GM18511 (cell line): ENCODE measurements around the gene WFDC2.

Source experiments
- ATAC-seq: cut with Tn5 transposase; IDR thresholded peaks from one replicate; pipeline ENCODE4 v1.9.1; 2021; ENCODE audit warnings: mild to moderate bottlenecking, moderate library complexity; ENCODE audit not compliant: unreplicated experiment

Gene WFDC2

GRCh38 chr20:45489083-45489531 lies 19.6 kb downstream of the WFDC2 start:
- ATAC-seq: no peak

GRCh38 chr20:45495501-45495941 lies 26.0 kb downstream of the WFDC2 start:
- no peak for ATAC-seq

DNA sequence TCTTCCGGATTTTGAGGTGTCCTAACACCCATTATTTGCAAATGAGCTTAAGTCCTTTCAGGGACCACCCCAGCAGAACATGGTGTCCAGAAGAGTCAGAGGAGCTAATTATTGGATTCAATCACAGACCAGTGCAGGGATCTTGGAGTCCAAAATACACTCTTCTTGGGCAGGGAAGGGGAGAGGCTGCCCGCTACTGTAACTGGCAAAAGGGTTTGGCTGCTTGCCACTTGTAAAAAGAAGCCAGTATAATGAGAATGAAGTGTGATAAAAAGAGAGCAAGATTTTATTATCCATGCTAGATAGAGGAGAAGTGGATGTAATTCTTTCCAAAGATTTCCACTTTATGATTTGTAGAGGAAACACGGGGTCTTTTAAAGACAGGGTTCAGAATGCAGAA lies 26.6 kb downstream of the WFDC2 start:
- no peak for ATAC-seq

- ATAC-seq: no peak
These were observed 28.5 kb downstream of the WFDC2 start for GRCh38 chr20:45497971-45498494.

DNA sequence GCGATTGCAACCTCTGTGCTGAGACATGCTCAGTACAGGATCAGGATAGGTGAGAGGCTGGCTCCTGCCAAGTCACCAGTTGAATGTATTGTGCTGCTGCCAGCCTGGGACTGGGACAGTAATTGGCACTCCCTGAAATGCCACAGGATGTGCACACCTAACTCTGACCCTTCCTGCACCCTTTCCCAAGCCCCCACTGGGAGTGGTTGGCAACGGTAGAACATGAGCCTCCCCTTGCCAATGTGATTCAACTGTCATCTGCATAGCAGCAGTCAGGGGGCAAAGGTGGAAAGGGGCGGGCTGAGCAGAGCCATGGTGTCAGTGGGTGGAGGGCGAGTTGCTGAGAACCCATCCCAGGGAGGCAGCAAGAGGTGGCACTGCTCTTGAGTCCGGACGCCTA lies 30.5 kb downstream of the WFDC2 start:
- no peak for ATAC-seq

DNA sequence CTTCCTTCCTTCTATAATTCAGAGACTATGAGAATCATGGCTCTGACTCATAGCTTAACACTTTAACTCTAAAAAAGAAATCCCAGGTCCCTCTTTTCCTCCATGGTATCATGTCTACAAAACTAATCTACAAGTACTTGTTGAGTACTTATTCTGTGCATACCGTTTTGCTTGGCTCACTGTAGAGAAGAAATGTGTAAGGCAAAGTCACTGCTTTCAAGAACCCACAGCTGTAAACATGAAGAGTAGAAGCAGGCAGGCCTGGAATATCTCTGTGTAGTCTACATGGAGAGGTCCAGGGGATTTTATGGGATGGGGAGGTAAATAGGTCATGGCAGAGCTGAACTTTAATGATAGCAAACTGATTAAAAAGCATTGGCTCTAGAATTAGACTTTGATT lies 32.0 kb downstream of the WFDC2 start:
- no peak for ATAC-seq

DNA sequence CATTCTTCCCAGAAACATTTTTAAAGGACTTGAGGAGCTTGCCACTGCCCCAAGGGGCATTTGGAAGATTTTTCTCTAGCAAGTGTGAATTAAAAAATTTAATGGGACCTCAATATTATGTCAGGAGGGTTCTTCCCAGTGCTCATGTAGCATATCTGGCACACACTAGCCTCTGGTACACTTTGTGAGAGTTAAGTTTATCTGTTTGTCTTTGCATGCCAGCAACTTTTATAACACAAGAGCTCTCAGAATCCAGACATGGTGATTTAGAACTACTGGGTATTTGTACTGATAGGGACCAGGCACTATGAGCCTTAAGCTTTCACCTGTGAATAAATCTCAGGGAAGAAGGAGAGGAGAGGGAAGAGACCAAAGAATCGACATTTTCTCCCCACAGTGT lies 33.0 kb downstream of the WFDC2 start:
- ATAC-seq: no peak

GRCh38 chr20:45503403-45503802 lies 33.9 kb downstream of the WFDC2 start:
- no peak for ATAC-seq

GRCh38 chr20:45506398-45506797 lies 36.8 kb downstream of the WFDC2 start:
- ATAC-seq: no peak

DNA sequence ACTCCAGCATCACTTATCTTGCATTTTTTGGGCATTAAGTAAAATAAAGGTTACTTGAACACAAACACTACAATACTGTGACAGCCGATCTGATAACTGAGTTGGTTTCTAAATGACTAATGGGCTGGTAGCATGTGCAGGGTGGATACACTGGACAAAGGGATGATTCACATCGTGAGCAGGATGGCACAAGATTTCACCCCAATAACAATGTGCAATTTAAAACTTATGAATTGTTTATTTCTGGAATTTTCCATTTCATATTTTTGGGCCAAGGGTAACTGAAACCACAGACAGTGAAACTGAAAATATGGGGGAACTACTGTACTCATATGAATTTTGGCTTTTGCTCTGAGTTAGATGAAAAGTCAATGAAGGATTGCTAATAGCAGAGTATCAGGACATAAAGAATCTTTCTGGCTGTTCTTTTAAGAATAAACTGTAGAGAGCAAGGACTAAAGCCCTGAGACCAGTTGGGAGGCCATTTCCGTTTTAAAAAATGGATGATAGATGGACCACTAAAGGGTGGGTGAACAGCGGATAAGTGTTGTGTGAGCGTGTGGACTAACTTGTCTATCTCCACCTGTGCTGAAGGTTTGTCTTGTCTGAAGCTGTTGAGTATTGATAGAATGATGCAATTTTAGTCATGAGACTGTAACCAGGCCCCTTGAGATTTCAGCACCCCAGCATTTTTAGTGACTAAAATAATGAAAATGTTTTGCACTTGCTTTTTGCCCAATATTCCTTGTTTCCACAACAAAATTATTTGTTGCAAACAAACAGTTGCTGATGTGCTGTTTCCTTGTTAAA lies 37.7 kb downstream of the WFDC2 start:
- ATAC-seq: peak; percentile 57

- ATAC-seq: no peak
These were observed 38.7 kb downstream of the WFDC2 start for GRCh38 chr20:45508068-45508886.

GRCh38 chr20:45509091-45509490 lies 39.5 kb downstream of the WFDC2 start:
- ATAC-seq: no peak

DNA sequence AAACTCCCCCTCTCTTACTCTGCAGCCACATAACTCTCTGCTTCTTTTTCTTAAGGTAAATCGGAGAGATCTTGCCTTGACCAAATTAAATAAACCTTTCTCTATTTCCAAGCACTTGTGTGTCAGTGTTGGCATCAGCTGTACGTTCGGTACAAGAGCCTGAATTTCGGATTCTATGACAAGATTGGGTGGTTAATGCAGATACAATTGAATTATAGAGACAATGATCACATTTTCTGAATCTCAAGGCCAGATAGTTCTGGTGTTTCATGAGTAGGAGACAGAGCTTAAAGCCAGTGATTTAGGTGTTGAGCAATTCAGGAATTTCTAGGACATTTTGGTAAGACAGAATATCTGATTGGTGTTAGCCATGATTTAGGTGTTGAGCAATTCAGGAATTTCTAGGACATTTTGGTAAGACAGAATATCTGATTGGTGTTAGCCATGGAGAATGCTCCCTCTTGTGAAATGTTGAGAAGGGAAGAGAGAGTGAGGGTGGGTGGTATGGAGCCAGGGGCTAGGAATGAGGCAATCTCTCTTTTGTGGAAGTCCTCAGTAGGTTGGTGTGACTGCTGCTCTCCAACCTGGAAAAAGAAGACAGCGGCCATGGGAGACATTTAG lies 40.8 kb downstream of the WFDC2 start:
- ATAC-seq: no peak

- ATAC-seq: no peak
These were observed 45.8 kb downstream of the WFDC2 start, which contains the start of gene SPINT3 for GRCh38 chr20:45515147-45515913. Gene SPINT3 (minus strand): TSS chr20:45515622. CDS start chr20:45515608, 14 bp downstream.

- ATAC-seq: no peak
These were observed 48.7 kb downstream of the WFDC2 start for GRCh38 chr20:45518282-45518681.

DNA sequence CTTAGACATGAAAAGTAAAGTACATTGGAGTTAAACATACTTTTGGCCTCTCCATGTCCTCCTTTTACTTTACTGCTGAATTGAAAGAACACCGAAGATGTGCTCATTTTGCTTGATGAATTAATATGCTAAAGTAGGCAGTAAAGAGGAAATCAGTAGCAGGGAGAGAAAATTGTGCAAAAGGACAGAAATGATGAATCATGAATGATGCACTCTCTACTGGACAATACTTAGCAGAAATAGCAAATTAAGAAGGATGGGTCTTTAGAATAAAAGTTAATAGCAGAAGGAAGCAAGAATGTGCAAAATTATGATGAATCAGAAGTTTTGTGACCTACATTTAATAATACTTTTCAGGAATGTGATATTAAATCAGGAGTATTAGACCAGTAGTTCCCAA lies 54.3 kb downstream of the WFDC2 start:
- no peak for ATAC-seq

GRCh38 chr20:45527294-45527693 lies 57.7 kb downstream of the WFDC2 start:
- no peak for ATAC-seq
